Spinal cord (tissue), 10 donors: ENCODE results near the gene CCNK. TPM values are rescaled to one million over a fixed set of nuclear protein-coding genes. Genes with fewer than 3 reads are reported as not detected.

Experiments
- DNase-seq, 6 donors: peaks; one replicate each; pipeline versions ENCODE4 v3.0.0 to v3.0.0-alpha.2; 2013 to 2015; ENCODE audit warnings: low spot score in 6 of 6, low read depth in 4 of 6
- H3K27ac ChIP-seq: one replicate; pipeline ENCODE4 v1.5.1; 2013; ENCODE audit warnings: low read depth, low read length, control low read depth
- H3K27me3 ChIP-seq: one replicate; pipeline ENCODE4 v1.6.1; 2013; ENCODE audit warnings: low read length; ENCODE audit not compliant: control insufficient read depth, insufficient read depth
- H3K36me3 ChIP-seq: one replicate; pipeline ENCODE4 v1.6.1; 2013; ENCODE audit warnings: low read length; ENCODE audit not compliant: control insufficient read depth, insufficient read depth
- H3K4me1 ChIP-seq: one replicate; pipeline ENCODE4 v1.6.1; 2013; ENCODE audit warnings: low read length; ENCODE audit not compliant: control insufficient read depth, insufficient read depth
- H3K4me3 ChIP-seq: one replicate; pipeline ENCODE4 v1.5.1; 2013; ENCODE audit warnings: low read depth, low read length, control low read depth
- H3K9me3 ChIP-seq: one replicate; pipeline ENCODE4 v1.6.1; 2013; ENCODE audit warnings: low read length; ENCODE audit not compliant: control insufficient read depth, insufficient read depth
- WGBS: methylation state at CpG from one replicate; pipeline ENCODE4 v1.1.5; 2013; ENCODE audit warnings: missing lambda C conversion rate; ENCODE audit not compliant: insufficient coverage; 5-methylcytosine and 5-hydroxymethylcytosine counted together
- long read RNA-seq, 4 donors: transcript quantifications; one replicate each; lab custom pipeline, GENCODE V29; 2026
- polyA plus RNA-seq, 2 donors: library from polyadenylated mRNA; unstranded; fragments of 120-200 nt; gene quantifications; one replicate each; pipeline ENCODE4 v1.2.1, GENCODE V29; 2013; ENCODE audit not compliant: insufficient read length in 2 of 2
- total RNA-seq, 2 donors: library from RNA; depleted of rRNA in 1 of 2; stranded (reverse); fragments of 120-200 nt in 1 of 2; fragments of >200 nt in 1 of 2; gene quantifications; one replicate each; pipeline versions ENCODE4 v1.2.3 to v1.2.4, GENCODE V29; 2013 to 2014
- donor health status: healthy.

Gene CCNK
- total RNA-seq (10 to 100 TPM; 25.7 to 49.0 TPM), polyA plus RNA-seq (10 to 100 TPM; 40.6 to 42.2 TPM)
- long read RNA-seq, donor 1, partial matches to known transcripts: 8 of 11 reads
- long read RNA-seq, donor 1, other reads (novel, unspliced or antisense): 0 of 11 reads
- long read RNA-seq, donor 2, partial matches to known transcripts: 10 of 14 reads
- long read RNA-seq, donor 2, other reads (novel, unspliced or antisense): 0 of 14 reads
- long read RNA-seq, donor 3, partial matches to known transcripts: 12 of 16 reads
- long read RNA-seq, donor 3, other reads (novel, unspliced or antisense): 0 of 16 reads
- long read RNA-seq, donor 4, partial matches to known transcripts: 18 of 19 reads
- long read RNA-seq, donor 4, other reads (novel, unspliced or antisense): 0 of 19 reads

- peaks cover 15% of the 10 kb centered on the region for H3K4me1 ChIP-seq
- H3K27ac ChIP-seq: peak within 1 kb of the TSS; percentile 85
- DNase-seq: peak; percentile 96 to 100 (median 100)
- no peaks in the 10 kb centered on the region for H3K36me3 ChIP-seq
- H3K27me3 ChIP-seq: no peaks in the 10 kb centered on the region
- no peaks in the 10 kb centered on the region for H3K9me3 ChIP-seq
- under 1% methylated on average over 81 of the region's 82 CpGs for WGBS
- H3K4me3 ChIP-seq: peak within 1 kb of the TSS; percentile 92
Observed at GRCh38 chr14:99480917-99481744, at the start of gene CCNK. Gene CCNK (plus strand): TSS chr14:99481409. CDS start chr14:99492678, 11,269 bp downstream.

GRCh38 chr14:99431986-99432385, 49.2 kb upstream of the CCNK start:
- DNase-seq: no peak
- Histone ChIP-seq H3K4me1 (no peaks in the 10 kb centered on the region), H3K4me3 (no peak overlapping the region), H3K27me3 (no peaks in the 10 kb centered on the region), H3K36me3 (peaks cover 19% of the 10 kb centered on the region), H3K9me3 (no peaks in the 10 kb centered on the region), H3K27ac (no peak overlapping the region)
- no CpG with 5 or more reads among the region's 3 CpGs for WGBS

- Histone ChIP-seq H3K27ac (no peak overlapping the region), H3K27me3 (no peaks in the 10 kb centered on the region), H3K9me3 (no peaks in the 10 kb centered on the region), H3K36me3 (peaks cover 22% of the 10 kb centered on the region), H3K4me1 (no peaks in the 10 kb centered on the region), H3K4me3 (no peak overlapping the region)
- DNase-seq: no peak
- WGBS: no CpG with 5 or more reads among the region's 1 CpG
Observed at GRCh38 chr14:99432485-99432884, 48.7 kb upstream of the CCNK start.

- Histone ChIP-seq H3K4me1 (no peaks in the 10 kb centered on the region), H3K4me3 (no peak overlapping the region), H3K36me3 (peaks cover 17% of the 10 kb centered on the region), H3K27ac (no peak overlapping the region), H3K27me3 (no peaks in the 10 kb centered on the region), H3K9me3 (no peaks in the 10 kb centered on the region)
- DNase-seq: no peak
- WGBS: 78% methylated on average over 3 of the region's 4 CpGs
Observed at GRCh38 chr14:99435327-99435726, 45.9 kb upstream of the CCNK start.

GRCh38 chr14:99436247-99437180, 44.7 kb upstream of the CCNK start:
- H3K4me3 ChIP-seq: no peak overlapping the region
- DNase-seq: no peak
- no peak overlapping the region for H3K27ac ChIP-seq
- H3K36me3 ChIP-seq: peaks cover 20% of the 10 kb centered on the region
- WGBS: 88% methylated on average over 7 of the region's 14 CpGs
- H3K27me3 ChIP-seq: no peaks in the 10 kb centered on the region
- H3K9me3 ChIP-seq: no peaks in the 10 kb centered on the region
- no peaks in the 10 kb centered on the region for H3K4me1 ChIP-seq

- H3K4me1 ChIP-seq: no peaks in the 10 kb centered on the region
- H3K4me3 ChIP-seq: no peak overlapping the region
- H3K27ac ChIP-seq: no peak overlapping the region
- 95% methylated on average over 2 of the region's 3 CpGs for WGBS
- peaks cover 26% of the 10 kb centered on the region for H3K36me3 ChIP-seq
- H3K9me3 ChIP-seq: no peaks in the 10 kb centered on the region
- DNase-seq: no peak
- H3K27me3 ChIP-seq: no peaks in the 10 kb centered on the region
Observed at GRCh38 chr14:99437706-99438105, 43.5 kb upstream of the CCNK start.

- H3K36me3 ChIP-seq: peaks cover 24% of the 10 kb centered on the region
- H3K4me1 ChIP-seq: no peaks in the 10 kb centered on the region
- whole genome bisulfite sequencing: 95% methylated on average over 13 of the region's 14 CpGs
Observed at GRCh38 chr14:99440278-99440677, 40.9 kb upstream of the CCNK start.

GRCh38 chr14:99441157-99441870, 39.9 kb upstream of the CCNK start:
- Histone ChIP-seq H3K9me3 (no peaks in the 10 kb centered on the region), H3K27me3 (no peaks in the 10 kb centered on the region), H3K27ac (no peak overlapping the region), H3K4me3 (no peak overlapping the region), H3K4me1 (no peaks in the 10 kb centered on the region), H3K36me3 (peaks cover 29% of the 10 kb centered on the region)
- DNase-seq: no peak
- WGBS: 79% methylated on average over 10 of the region's 11 CpGs

More at GRCh38 chr14:99440278-99440677, 40.9 kb upstream of the CCNK start:
- H3K9me3 ChIP-seq: no peaks in the 10 kb centered on the region
- H3K27ac ChIP-seq: no peak overlapping the region
- no peak for DNase-seq
- no peak overlapping the region for H3K4me3 ChIP-seq
- H3K27me3 ChIP-seq: no peaks in the 10 kb centered on the region
